Measurements from ENCODE around the gene PIAS1. TPM values are rescaled to one million over a fixed set of nuclear protein-coding genes. Genes with fewer than 3 reads are reported as not detected.
A peak's percentile ranks its signal among the peaks of the same experiment; 100 is the strongest.
"Not testable (repeated sequence)": the region's sequence is repeated elsewhere in the genome, so short reads cannot be mapped to it uniquely, and the experiment has no call there.

Gene PIAS1
- total RNA-seq, 1 donor from 2014 or later: 71.1 TPM

DNA sequence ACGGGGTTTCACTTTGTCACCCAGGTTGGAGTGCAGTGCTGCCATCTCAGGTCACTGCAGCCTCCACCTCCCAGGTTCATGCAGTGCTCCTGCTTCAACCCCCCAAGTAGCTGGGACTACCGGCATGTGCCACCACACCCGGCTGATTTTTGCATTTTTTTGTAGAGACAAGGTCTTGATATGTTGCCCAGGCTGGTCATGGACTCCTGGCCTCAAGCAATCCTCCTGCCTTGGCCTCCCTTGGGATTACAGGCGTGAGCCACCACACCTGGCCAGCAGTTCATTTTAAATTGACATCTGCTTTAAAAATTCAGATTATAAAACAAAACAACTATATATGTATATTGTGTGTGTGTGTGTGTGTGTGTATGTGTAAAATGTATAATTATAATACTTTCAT lies 112.7 kb downstream of the PIAS1 start:
- no peak overlapping the region for H3K4me3 Mint-ChIP-seq
- H3K27ac Mint-ChIP-seq: no peak overlapping the region

DNA sequence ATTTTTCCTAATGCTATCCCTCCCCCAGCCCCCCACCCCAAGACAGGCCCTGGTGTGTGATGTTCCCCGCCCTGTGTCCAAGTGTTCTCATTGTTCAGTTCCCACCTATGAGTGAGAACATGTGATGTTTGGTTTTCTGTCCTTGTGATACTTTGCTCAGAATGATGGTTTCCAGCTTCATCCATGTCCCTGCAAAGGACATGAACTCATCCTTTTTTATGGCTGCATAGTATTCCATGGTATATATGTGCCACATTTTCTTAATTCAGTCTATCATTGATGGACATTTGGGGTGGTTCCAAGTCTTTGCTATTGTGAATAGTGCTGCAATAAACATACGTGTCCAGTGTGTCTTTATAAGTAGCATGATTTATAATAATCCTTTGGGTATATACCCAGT lies 117.9 kb downstream of the PIAS1 start:
- H3K27ac Mint-ChIP-seq: peak overlapping the region; percentile 12
- not testable (repeated sequence) for H3K4me1 Mint-ChIP-seq; H3K4me3 Mint-ChIP-seq; H3K9me3 Mint-ChIP-seq; DNase-seq (ENCODE audit: low spot score in 2 of 2, unreplicated experiment in 2 of 2); H3K27me3 Mint-ChIP-seq (ENCODE audit: low read depth)
- H3K36me3 Mint-ChIP-seq: peaks cover 24% of the 10 kb centered on the region

More for the DNA sequence above, 112.7 kb downstream of the PIAS1 start:
- Mint-ChIP-seq H3K36me3 (peaks cover 25% of the 10 kb centered on the region), H3K27me3 (ENCODE audit: low read depth) (no peaks in the 10 kb centered on the region), H3K4me1 (no peaks in the 10 kb centered on the region), H3K9me3 (peaks cover 3% of the 10 kb centered on the region)
- TF ChIP-seq, protein P1, sequence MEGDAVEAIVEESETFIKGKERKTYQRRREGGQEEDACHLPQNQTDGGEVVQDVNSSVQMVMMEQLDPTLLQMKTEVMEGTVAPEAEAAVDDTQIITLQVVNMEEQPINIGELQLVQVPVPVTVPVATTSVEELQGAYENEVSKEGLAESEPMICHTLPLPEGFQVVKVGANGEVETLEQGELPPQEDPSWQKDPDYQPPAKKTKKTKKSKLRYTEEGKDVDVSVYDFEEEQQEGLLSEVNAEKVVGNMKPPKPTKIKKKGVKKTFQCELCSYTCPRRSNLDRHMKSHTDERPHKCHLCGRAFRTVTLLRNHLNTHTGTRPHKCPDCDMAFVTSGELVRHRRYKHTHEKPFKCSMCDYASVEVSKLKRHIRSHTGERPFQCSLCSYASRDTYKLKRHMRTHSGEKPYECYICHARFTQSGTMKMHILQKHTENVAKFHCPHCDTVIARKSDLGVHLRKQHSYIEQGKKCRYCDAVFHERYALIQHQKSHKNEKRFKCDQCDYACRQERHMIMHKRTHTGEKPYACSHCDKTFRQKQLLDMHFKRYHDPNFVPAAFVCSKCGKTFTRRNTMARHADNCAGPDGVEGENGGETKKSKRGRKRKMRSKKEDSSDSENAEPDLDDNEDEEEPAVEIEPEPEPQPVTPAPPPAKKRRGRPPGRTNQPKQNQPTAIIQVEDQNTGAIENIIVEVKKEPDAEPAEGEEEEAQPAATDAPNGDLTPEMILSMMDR (IDR thresholded peaks at IDR 0.05; ENCODE audit: unreplicated experiment): no peak
- no peak for DNase-seq (ENCODE audit: low spot score in 2 of 2, unreplicated experiment in 2 of 2)

DNA sequence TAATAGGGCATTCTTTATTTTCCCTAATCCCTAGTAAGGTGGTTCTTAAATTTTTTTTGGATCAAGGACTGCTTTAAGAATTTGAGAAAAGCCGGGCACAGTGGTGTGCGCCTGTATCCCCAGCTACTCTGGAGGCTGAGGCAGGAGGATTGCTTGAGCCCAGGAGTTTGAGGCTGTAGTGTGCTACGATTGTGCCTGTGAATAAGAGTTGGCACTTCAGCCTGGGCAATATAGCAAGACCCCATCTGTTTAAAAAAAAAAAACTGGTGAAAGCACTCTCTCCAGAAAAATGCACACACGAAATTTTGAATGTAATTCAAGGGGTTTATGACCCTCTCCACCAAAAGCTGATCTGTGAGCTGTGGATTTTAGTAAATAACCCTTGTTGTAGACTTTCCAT lies 119.0 kb downstream of the PIAS1 start:
- TF ChIP-seq, protein P1 (IDR thresholded peaks at IDR 0.05; ENCODE audit: unreplicated experiment): no peak
- no peak overlapping the region for H3K4me3 Mint-ChIP-seq
- DNase-seq (ENCODE audit: low spot score in 2 of 2, unreplicated experiment in 2 of 2): no peak
- H3K4me1 Mint-ChIP-seq: no peaks in the 10 kb centered on the region
- H3K9me3 Mint-ChIP-seq: no peaks in the 10 kb centered on the region
- H3K36me3 Mint-ChIP-seq: peaks cover 29% of the 10 kb centered on the region
- H3K27me3 Mint-ChIP-seq (ENCODE audit: low read depth): no peaks in the 10 kb centered on the region
- no peak overlapping the region for H3K27ac Mint-ChIP-seq

DNA sequence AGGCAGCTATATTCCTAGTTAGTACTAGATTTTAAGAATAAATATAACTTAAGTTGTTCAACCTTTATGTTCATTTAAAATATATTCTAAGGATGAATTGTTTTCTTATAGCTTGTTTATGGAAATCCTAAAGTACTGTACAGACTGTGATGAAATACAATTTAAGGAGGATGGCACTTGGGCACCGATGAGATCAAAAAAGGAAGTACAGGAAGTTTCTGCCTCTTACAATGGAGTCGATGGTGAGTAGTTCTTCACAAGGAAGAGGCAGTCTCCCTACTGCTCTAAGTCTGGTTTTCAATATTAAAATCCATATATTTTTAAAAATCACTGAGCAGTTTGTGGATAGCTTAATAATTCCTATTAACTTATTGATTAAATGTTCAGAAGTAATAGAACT lies 121.4 kb downstream of the PIAS1 start:
- DNase-seq (ENCODE audit: low spot score in 2 of 2, unreplicated experiment in 2 of 2): no peak
- Mint-ChIP-seq H3K4me1 (no peaks in the 10 kb centered on the region), H3K36me3 (peaks cover 29% of the 10 kb centered on the region), H3K9me3 (no peaks in the 10 kb centered on the region), H3K27me3 (ENCODE audit: low read depth) (no peaks in the 10 kb centered on the region), H3K4me3 (no peak overlapping the region), H3K27ac (no peak overlapping the region)
- TF ChIP-seq, protein P1 (IDR thresholded peaks at IDR 0.05; ENCODE audit: unreplicated experiment): no peak

DNA sequence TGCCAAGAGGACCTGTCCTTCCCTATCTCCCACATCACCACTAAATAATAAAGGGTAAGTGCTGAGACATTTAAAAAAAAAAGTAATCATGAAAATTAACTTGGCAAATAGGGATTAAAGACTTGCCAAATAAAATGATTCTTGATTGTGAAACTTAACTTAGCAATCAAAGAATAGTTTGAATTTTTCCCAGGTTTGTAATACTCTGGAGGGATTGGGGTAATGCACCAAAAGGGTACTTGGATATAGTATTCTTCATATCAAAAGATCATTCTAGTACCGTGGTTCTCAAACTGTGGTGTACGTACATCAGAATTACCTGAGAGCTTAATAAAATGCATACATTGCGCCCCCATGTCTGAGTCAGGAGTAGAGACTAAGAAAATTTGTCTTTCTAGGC lies 122.5 kb downstream of the PIAS1 start:
- no peak overlapping the region for H3K4me3 Mint-ChIP-seq
- no peaks in the 10 kb centered on the region for H3K27me3 Mint-ChIP-seq (ENCODE audit: low read depth)
- H3K36me3 Mint-ChIP-seq: peaks cover 35% of the 10 kb centered on the region
- H3K9me3 Mint-ChIP-seq: no peaks in the 10 kb centered on the region
- H3K4me1 Mint-ChIP-seq: no peaks in the 10 kb centered on the region
- TF ChIP-seq, protein P1 (IDR thresholded peaks at IDR 0.05; ENCODE audit: unreplicated experiment): no peak
- no peak overlapping the region for H3K27ac Mint-ChIP-seq
- no peak for DNase-seq (ENCODE audit: low spot score in 2 of 2, unreplicated experiment in 2 of 2)

DNA sequence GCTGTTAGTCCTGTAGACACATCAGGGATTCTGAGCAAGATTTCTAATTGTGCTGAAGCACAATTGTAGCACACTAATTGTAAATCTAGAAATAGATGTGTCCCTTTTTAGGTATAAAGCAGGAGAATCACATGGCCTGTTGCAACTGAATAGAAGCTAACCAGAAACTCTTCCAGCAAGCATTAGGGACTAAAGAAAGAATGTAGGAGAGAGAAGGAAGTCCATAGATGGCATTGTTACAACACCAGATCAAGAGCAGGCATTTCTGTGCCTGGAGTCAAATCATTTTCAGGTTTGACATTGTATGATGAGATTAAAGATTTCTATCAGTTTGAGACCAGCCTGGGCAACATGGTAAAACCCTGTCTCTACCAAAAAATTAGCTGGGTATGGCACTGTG lies 123.6 kb downstream of the PIAS1 start:
- no peaks in the 10 kb centered on the region for H3K27me3 Mint-ChIP-seq (ENCODE audit: low read depth)
- TF ChIP-seq, protein P1 (IDR thresholded peaks at IDR 0.05; ENCODE audit: unreplicated experiment): no peak
- no peaks in the 10 kb centered on the region for H3K9me3 Mint-ChIP-seq
- H3K27ac Mint-ChIP-seq: peak overlapping the region; percentile 22
- peaks cover 31% of the 10 kb centered on the region for H3K36me3 Mint-ChIP-seq
- peaks cover 2% of the 10 kb centered on the region for H3K4me1 Mint-ChIP-seq
- no peak overlapping the region for H3K4me3 Mint-ChIP-seq
- no peak for DNase-seq (ENCODE audit: low spot score in 2 of 2, unreplicated experiment in 2 of 2)

All from mesothelial cell of epicardium (in vitro differentiated cells).